GM23338 (cell line): ENCODE data around the gene TMPRSS11D. TPM values are rescaled to one million over a fixed set of nuclear protein-coding genes. Genes with fewer than 3 reads are reported as not detected.

Experiments
- ATAC-seq: fragments of 200-7000 bp; cut with Tn5 transposase; 3 replicates; pipeline ENCODE4 v1.9.1; 2020
- DNase-seq: peaks from one replicate; pipeline ENCODE4 v3.0.0-alpha.2; 2015; ENCODE audit warnings: low spot score
- H2AFZ ChIP-seq: fragments of 200-600 bp; sonication (generic); 2 replicates; pipeline ENCODE4 v1.8.0; 2016; ENCODE audit warnings: antibody characterized with exemption, mild to moderate bottlenecking, moderate library complexity
- H3F3A ChIP-seq: fragments of 200-600 bp; sonication (generic); replicated peaks from 2 replicates; pipeline ENCODE4 v1.8.0; 2017; ENCODE audit warnings: antibody characterized with exemption, mixed run types, low read depth
- H3K27ac ChIP-seq: fragments of 200-600 bp; sonication (generic); 2 replicates; pipeline ENCODE4 v1.6.1; 2016; ENCODE audit warnings: low read depth
- H3K27me3 ChIP-seq: fragments of 200-600 bp; sonication (generic); 2 replicates; pipeline ENCODE4 v1.8.0; 2016; ENCODE audit warnings: mild to moderate bottlenecking, mixed run types, moderate library complexity; ENCODE audit not compliant: insufficient read depth
- H3K36me3 ChIP-seq: fragments of 200-600 bp; sonication (generic); 2 replicates; pipeline ENCODE4 v1.8.0; 2016; ENCODE audit warnings: mild to moderate bottlenecking; ENCODE audit not compliant: insufficient read depth
- H3K4me1 ChIP-seq: fragments of 200-600 bp; sonication (generic); 2 replicates; pipeline ENCODE4 v1.8.0; 2016; ENCODE audit warnings: mild to moderate bottlenecking, moderate library complexity; ENCODE audit not compliant: insufficient read depth
- H3K4me2 ChIP-seq: fragments of 200-600 bp; sonication (generic); 2 replicates; pipeline ENCODE4 v1.7.1; 2017; ENCODE audit warnings: mixed run types
- H3K4me3 ChIP-seq: fragments of 200-600 bp; sonication (generic); 2 replicates; pipeline ENCODE4 v1.6.1; 2016; ENCODE audit warnings: mixed run types
- H3K79me2 ChIP-seq: fragments of 200-600 bp; sonication (generic); replicated peaks from 2 replicates; pipeline ENCODE4 v1.8.0; 2017; ENCODE audit warnings: mild to moderate bottlenecking; ENCODE audit not compliant: insufficient read depth
- H3K9me2 ChIP-seq: fragments of 200-600 bp; sonication (generic); 2 replicates; pipeline ENCODE4 v1.8.0; 2017; ENCODE audit not compliant: insufficient read depth
- H4K20me1 ChIP-seq: fragments of 200-600 bp; sonication (generic); replicated peaks from 2 replicates; pipeline ENCODE4 v1.8.0; 2017; ENCODE audit warnings: mild to moderate bottlenecking; ENCODE audit not compliant: insufficient read depth
- H3K27ac Mint-ChIP-seq: 2 replicates; pipeline ENCODE4 v1.8.0; 2020; ENCODE audit warnings: inconsistent platforms, mild to moderate bottlenecking, moderate library complexity, mixed read lengths
- H3K27me3 Mint-ChIP-seq: 3 replicates; pipeline ENCODE4 v1.8.0; 2022; ENCODE audit warnings: low read depth, mild to moderate bottlenecking, moderate library complexity, mixed read lengths, inconsistent platforms; ENCODE audit not compliant: insufficient read depth, poor library complexity
- H3K36me3 Mint-ChIP-seq: 3 replicates; pipeline ENCODE4 v1.8.0; 2021; ENCODE audit warnings: low read depth, mild to moderate bottlenecking, inconsistent platforms, moderate library complexity, mixed read lengths
- H3K4me1 Mint-ChIP-seq: 3 replicates; pipeline ENCODE4 v1.8.0; 2020; ENCODE audit warnings: mild to moderate bottlenecking, inconsistent platforms, mixed read lengths
- H3K4me3 Mint-ChIP-seq: 3 replicates; pipeline ENCODE4 v1.8.0; 2021; ENCODE audit warnings: moderate library complexity, mild to moderate bottlenecking, inconsistent platforms, mixed read lengths
- H3K9me3 Mint-ChIP-seq: 3 replicates; pipeline ENCODE4 v1.8.0; 2020; ENCODE audit warnings: moderate library complexity, mild to moderate bottlenecking, inconsistent platforms, mixed read lengths
- CREB1 ChIP-seq: fragments of 250-450 bp; sonication (Bioruptor Pico); IDR thresholded peaks from 2 replicates; pipeline ENCODE4 v1.5.0; 2020; ENCODE audit warnings: low read depth, mild to moderate bottlenecking, moderate library complexity
- EZH2 ChIP-seq: fragments of 200-600 bp; sonication (generic); IDR thresholded peaks from one replicate; pipeline ENCODE4 v1.8.0; 2017; ENCODE audit warnings: antibody characterized with exemption, mild to moderate bottlenecking, low read depth; ENCODE audit not compliant: unreplicated experiment
- EZH2phosphoT487 ChIP-seq: fragments of 200-600 bp; sonication (generic); IDR thresholded peaks from one replicate; pipeline ENCODE4 v1.8.1; 2018; ENCODE audit warnings: antibody characterized with exemption; ENCODE audit not compliant: unreplicated experiment
- JUNB ChIP-seq: IDR thresholded peaks from one replicate; pipeline ENCODE4 v1.6.1; 2016; ENCODE audit warnings: antibody characterized with exemption; ENCODE audit not compliant: unreplicated experiment
- NANOG ChIP-seq: IDR thresholded peaks from 2 replicates; pipeline ENCODE4 v1.6.1; 2016; ENCODE audit warnings: antibody characterized with exemption, borderline replicate concordance
- REST ChIP-seq: IDR thresholded peaks from one replicate; pipeline ENCODE4 v1.6.1; 2018; ENCODE audit warnings: antibody characterized with exemption; ENCODE audit not compliant: unreplicated experiment
- STAT1 ChIP-seq: IDR thresholded peaks from one replicate; pipeline ENCODE4 v1.6.1; 2016; ENCODE audit warnings: antibody characterized with exemption; ENCODE audit not compliant: unreplicated experiment
- ZNF114 ChIP-seq: fragments of 250-450 bp; sonication (Bioruptor Pico); IDR thresholded peaks from 2 replicates; pipeline ENCODE4 v1.5.0; 2020; ENCODE audit warnings: mild to moderate bottlenecking, moderate library complexity
- ZNF331 ChIP-seq: fragments of 250-450 bp; sonication (Bioruptor Pico); IDR thresholded peaks from 2 replicates; pipeline ENCODE4 v1.5.0; 2020; ENCODE audit warnings: low read depth, mild to moderate bottlenecking, moderate library complexity
- polyA plus RNA-seq: library from polyadenylated mRNA; unstranded; fragments of >200 nt; fragmentation: Nextera tagmentation; extraction: Ambion mirVana; gene quantifications from 2 replicates; pipeline ENCODE4 v1.2.1, GENCODE V29; 2016
- total RNA-seq: library from RNA; depleted of rRNA; stranded (reverse); fragments of >200 nt; shearing (Covaris generic); gene quantifications from 2 replicates; pipeline ENCODE4 v1.2.3, GENCODE V29; 2014
- TF ChIP-seq, protein P1 (sequence below): IDR thresholded peaks from 2 replicates; pipeline ENCODE4 v1.6.1; 2016; ENCODE audit warnings: antibody characterized with exemption
- TF ChIP-seq, protein P2 (sequence below), 2 experiments: fragments of 200-600 bp in 1 of 2; sonication (generic) in 1 of 2; conservative IDR thresholded peaks; 2 replicates each; pipeline versions ENCODE4 v1.5.1 to v1.6.1; 2016 to 2017; ENCODE audit warnings: antibody characterized with exemption in 2 of 2, low read depth in 2 of 2, mild to moderate bottlenecking in 2 of 2, moderate library complexity in 1 of 2

Gene TMPRSS11D
- total and polyA plus RNA-seq, 2 experiments from 2014 or later = not detected

- TF ChIP-seq EZH2phosphoT487 (no peak), ZNF331 (no peak), NANOG (no peak), JUNB (no peak), ZNF114 (CRISPR knock-in tag) (no peak), CREB1 (CRISPR knock-in tag) (no peak), REST (no peak), STAT1 (no peak)
- TF ChIP-seq, protein P1, sequence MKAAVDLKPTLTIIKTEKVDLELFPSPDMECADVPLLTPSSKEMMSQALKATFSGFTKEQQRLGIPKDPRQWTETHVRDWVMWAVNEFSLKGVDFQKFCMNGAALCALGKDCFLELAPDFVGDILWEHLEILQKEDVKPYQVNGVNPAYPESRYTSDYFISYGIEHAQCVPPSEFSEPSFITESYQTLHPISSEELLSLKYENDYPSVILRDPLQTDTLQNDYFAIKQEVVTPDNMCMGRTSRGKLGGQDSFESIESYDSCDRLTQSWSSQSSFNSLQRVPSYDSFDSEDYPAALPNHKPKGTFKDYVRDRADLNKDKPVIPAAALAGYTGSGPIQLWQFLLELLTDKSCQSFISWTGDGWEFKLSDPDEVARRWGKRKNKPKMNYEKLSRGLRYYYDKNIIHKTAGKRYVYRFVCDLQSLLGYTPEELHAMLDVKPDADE = no peak
Measured at GRCh38 chr4:67910585-67910905, 26.7 kb upstream of the TMPRSS11D start (continued).

GRCh38 chr4:67909905-67910584 is 26.2 kb upstream of the TMPRSS11D start:
- Histone ChIP-seq H3K79me2 (no peaks in the 10 kb centered on the region), H3K36me3 (no peaks in the 10 kb centered on the region), H3K27ac (no peak overlapping the region), H3F3A (no peaks in the 10 kb centered on the region), H3K9me2 (no peaks in the 10 kb centered on the region), H2AFZ (no peak overlapping the region), H3K4me1 (no peaks in the 10 kb centered on the region), H3K4me2 (no peak overlapping the region), H4K20me1 (no peaks in the 10 kb centered on the region), H3K4me3 (no peak overlapping the region), H3K27me3 (no peaks in the 10 kb centered on the region)
- Mint-ChIP-seq H3K4me3 (no peak overlapping the region), H3K9me3 (no peaks in the 10 kb centered on the region), H3K36me3 (no peaks in the 10 kb centered on the region), H3K27me3 (no peaks in the 10 kb centered on the region), H3K27ac (no peak overlapping the region), H3K4me1 (no peaks in the 10 kb centered on the region)
- ATAC-seq = no peak
- DNase-seq = peak; percentile 28
- TF ChIP-seq, protein P1 = no peak
- TF ChIP-seq, protein P2, sequence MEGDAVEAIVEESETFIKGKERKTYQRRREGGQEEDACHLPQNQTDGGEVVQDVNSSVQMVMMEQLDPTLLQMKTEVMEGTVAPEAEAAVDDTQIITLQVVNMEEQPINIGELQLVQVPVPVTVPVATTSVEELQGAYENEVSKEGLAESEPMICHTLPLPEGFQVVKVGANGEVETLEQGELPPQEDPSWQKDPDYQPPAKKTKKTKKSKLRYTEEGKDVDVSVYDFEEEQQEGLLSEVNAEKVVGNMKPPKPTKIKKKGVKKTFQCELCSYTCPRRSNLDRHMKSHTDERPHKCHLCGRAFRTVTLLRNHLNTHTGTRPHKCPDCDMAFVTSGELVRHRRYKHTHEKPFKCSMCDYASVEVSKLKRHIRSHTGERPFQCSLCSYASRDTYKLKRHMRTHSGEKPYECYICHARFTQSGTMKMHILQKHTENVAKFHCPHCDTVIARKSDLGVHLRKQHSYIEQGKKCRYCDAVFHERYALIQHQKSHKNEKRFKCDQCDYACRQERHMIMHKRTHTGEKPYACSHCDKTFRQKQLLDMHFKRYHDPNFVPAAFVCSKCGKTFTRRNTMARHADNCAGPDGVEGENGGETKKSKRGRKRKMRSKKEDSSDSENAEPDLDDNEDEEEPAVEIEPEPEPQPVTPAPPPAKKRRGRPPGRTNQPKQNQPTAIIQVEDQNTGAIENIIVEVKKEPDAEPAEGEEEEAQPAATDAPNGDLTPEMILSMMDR (conservative IDR thresholded peaks at IDR 0.05; ENCODE audit: low read depth in 2 of 2) = peak in 1 of 2 experiments; percentile 76; a peak in 3 of 4 replicates
- no peak for TF ChIP-seq EZH2
- TF ChIP-seq STAT1 = no peak
- TF ChIP-seq EZH2phosphoT487 = no peak
- TF ChIP-seq REST = no peak
